Measurements from ENCODE around the gene DUT. TPM values are rescaled to one million over a fixed set of nuclear protein-coding genes. Genes with fewer than 3 reads are reported as not detected.

The DUT gene
- 244 and 252 TPM in 2 replicates for total RNA-seq

DNA sequence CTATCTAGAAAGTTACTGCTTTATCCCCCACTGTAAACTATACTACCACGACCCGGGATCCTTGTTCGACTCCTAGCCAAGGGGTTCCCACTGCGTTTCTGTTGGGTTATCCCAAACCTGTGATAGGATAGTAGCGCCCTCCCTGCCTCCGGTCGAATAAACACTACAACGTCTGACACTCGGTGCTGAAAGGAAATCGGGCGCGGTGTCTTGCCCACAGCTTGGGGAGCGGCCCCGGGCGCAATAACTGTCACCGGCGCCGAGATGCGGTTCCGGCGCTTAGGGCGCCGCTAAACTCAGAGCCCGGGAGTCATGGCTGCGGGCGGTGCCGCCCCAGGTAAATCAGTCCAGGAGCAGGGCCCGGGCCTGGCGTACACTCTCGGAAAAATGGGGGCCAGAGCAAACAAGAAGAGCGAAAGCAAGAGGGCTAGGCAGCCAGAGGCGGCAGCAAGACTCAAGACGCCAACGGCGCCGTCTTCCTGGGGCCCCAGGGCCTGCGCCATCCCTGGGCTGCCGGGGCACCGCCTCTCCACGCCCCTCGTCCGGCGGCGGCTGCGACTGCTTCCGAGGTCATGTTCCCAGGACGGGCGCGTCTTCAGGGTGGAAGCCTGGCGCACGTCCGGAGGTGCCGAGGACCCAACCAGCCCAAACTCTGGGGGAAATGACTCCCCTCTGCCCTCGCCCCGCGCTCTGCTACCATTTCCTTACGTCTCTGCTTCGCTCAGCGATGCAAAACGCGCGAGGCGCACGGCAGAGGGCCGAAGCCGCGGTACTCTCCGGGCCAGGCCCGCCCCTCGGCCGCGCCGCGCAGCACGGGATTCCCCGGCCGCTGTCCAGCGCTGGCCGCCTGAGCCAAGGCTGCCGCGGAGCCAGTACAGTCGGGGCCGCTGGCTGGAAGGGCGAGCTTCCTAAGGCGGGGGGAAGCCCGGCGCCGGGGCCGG lies at the start of gene DUT:
DUT (plus strand) TSS at position 575 of the 941 bp plus-strand sequence; CDS start at position 662, 87 bp downstream.
- no peaks in the 10 kb centered on the region for H3K27me3 Mint-ChIP-seq (ENCODE audit: insufficient read depth)
- peak; percentile 81 for DNase-seq (ENCODE audit: low spot score)
- no peaks in the 10 kb centered on the region for H3K9me3 Mint-ChIP-seq
- H3K36me3 Mint-ChIP-seq (ENCODE audit: low read depth) = peaks cover 30% of the 10 kb centered on the region
- intact Hi-C loops (cut with micrococcal nuclease) = loop anchor here (1.0 to 10.0 kb wide), 6 partner anchors 480 to 1290 kb away; partner anchors contain the start of genes CEP152, COPS2, DTWD1 and EID1
- peak within 1 kb of the TSS; percentile 99 for H3K27ac Mint-ChIP-seq
- peak within 1 kb of the TSS; percentile 100 for H3K4me3 Mint-ChIP-seq
- peaks cover 46% of the 10 kb centered on the region for H3K4me1 Mint-ChIP-seq (ENCODE audit: low read depth)

DNA sequence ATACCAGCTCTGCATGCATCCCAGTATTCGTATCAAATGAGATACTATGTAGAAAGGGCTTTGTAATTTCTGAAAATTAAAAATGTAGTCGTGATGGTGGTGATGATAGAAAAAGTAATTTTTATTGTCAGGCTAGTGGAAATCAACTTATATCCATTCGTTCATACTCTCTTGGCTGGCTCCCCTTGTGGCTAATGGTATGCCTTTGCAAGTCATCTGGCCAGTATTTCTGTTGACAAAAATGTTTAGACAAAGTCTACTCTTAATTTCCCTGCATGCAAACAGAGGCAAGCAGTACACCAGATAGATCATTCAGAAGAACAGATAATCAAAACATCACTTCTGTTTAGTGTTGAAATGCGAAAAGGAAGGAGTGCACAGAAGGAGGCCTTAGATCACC lies 49.6 kb upstream of the DUT start:
- Mint-ChIP-seq H3K9me3 (no peaks in the 10 kb centered on the region), H3K4me3 (no peak overlapping the region), H3K4me1 (ENCODE audit: low read depth) (peaks cover 7% of the 10 kb centered on the region), H3K27me3 (ENCODE audit: insufficient read depth) (peaks cover 6% of the 10 kb centered on the region), H3K27ac (no peak overlapping the region), H3K36me3 (ENCODE audit: low read depth) (no peaks in the 10 kb centered on the region)
- no peak for DNase-seq (ENCODE audit: low spot score)
- intact Hi-C loops (cut with micrococcal nuclease) = loop anchor here (10.0 kb wide), 1 partner anchor 567 kb away; the partner anchor contains the start of gene SEMA6D

DNA sequence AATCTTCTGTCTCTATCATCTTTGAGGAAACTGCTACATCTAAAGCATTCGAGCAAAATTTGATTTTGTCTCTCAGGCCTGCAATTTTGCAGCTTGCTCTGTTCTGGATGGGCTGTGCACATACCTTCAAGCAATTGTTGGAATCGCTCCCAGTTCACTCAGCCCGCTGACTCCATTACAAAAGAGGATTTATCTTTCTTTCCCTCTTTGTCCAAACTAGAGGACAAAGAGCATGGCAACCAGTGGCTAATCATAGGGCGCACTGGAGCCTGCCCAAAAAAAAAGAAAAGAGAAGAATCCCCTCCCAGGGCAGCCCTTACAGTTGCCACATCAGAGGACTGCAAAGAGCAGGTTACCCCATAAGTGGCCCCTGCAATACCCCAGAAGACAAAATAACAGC lies 49.0 kb upstream of the DUT start:
- H3K4me3 Mint-ChIP-seq = no peak overlapping the region
- H3K36me3 Mint-ChIP-seq (ENCODE audit: low read depth) = no peaks in the 10 kb centered on the region
- H3K27me3 Mint-ChIP-seq (ENCODE audit: insufficient read depth) = peaks cover 6% of the 10 kb centered on the region
- no peak overlapping the region for H3K27ac Mint-ChIP-seq
- intact Hi-C loops (cut with micrococcal nuclease) = loop anchor here (10.0 kb wide), 1 partner anchor 567 kb away; the partner anchor contains the start of gene SEMA6D
- H3K9me3 Mint-ChIP-seq = no peaks in the 10 kb centered on the region
- peaks cover 7% of the 10 kb centered on the region for H3K4me1 Mint-ChIP-seq (ENCODE audit: low read depth)
- no peak for DNase-seq (ENCODE audit: low spot score)

DNA sequence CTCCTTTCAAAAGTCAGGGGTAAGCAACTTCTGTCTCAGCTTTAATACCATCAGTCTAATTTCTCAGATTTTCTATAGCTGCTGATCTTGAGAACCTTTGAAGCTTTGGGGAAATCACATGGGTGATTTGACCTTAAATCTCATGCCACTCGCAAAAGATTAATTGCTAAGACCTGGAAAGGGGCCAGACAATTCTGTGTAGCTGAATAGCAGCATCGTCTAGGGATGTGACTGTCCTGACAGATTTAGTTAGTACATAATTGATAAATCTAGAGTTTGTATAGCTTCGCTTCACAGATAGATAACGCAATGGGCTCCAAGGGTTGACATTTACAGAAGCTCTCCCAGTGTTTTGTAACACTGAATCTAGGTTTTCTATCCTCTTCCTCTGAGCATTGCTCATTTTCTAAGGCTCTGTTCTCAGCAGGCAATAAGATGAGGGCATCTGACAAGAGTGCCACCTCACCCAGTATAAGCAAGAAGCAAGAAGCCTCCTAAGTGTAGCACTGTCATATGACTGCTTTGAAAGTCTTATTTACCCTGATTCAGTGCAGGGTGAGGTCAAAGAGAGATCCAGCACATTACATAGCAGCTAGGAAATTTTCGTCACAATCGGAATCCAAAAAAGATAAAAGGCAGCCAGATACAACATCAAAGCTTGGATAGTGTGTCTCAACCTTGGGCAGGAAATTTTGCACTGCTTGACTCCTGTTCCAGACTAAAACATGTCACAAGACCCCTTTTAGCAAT lies 47.7 kb upstream of the DUT start:
- Mint-ChIP-seq H3K27me3 (ENCODE audit: insufficient read depth) (peaks cover 6% of the 10 kb centered on the region), H3K9me3 (no peaks in the 10 kb centered on the region), H3K36me3 (ENCODE audit: low read depth) (no peaks in the 10 kb centered on the region), H3K4me1 (ENCODE audit: low read depth) (peaks cover 7% of the 10 kb centered on the region), H3K27ac (no peak overlapping the region), H3K4me3 (no peak overlapping the region)
- DNase-seq (ENCODE audit: low spot score) = no peak
- intact Hi-C loops (cut with micrococcal nuclease) = loop anchor here (2.0 to 10.0 kb wide), 2 partner anchors 295 to 569 kb away; partner anchors contain the start of gene SEMA6D

DNA sequence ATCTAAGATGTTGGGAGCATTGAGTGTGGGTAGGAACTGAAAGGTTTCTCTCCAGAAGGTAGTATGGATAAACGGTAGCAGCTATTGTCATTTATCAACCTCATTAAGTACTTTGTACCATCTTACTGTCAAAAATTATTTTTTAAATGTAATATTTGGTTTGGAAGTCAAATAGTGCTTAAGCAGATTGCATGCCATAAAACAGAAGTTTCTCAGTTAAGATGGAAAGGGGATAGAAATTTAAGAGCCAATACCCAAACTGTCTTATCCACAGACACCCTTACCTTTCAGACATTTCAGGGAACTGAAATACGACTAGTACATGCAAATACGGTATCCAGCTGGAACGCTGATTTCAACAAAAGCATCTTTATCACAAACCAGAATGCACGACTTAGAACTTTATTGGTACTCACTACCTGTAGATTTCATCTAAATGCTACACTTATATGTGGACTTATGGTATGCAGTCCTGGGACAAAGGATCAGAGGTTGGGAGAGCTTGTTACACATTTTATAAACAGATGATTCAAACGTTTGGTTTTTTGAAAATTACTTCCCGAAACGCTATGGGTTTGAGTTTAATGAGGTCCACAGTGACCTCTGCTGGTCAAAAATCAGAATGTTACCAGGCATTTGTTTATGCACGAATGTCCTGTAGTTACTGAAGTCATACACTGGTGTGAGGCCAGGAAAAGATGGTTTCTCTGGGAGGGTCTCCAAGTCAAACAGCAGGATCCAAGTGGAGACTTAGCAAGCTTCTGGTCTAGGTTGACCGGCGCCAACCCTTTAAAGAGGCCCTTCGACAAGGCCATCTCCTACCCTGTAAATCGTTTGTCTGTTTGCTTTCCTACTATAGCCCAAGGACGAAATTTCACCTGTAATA lies 45.7 kb upstream of the DUT start:
- intact Hi-C loops (cut with micrococcal nuclease) = loop anchor here (2.0 to 10.0 kb wide), 3 partner anchors 173 to 571 kb away; partner anchors contain the start of gene SEMA6D
- H3K4me1 Mint-ChIP-seq (ENCODE audit: low read depth) = peaks cover 7% of the 10 kb centered on the region

DNA sequence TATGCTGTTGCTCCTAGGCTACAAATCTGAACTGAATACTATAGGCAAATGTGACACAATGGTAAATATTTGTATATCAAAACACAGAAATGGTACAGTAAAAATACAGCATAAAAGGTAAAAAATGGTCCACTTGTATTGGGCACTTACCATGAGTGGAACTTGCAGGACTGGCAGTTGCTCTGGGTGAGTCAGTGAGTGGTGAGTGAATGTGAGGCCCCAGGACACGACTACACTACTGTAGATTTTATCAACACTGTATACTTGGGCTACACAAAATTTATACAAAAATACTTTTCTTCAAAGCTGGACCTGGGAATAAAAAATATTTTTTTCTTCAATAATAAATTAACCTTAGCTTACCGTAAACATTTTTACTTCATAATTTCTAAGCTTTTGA lies 41.6 kb upstream of the DUT start:
- Mint-ChIP-seq H3K4me3 (no peak overlapping the region), H3K27ac (no peak overlapping the region), H3K27me3 (ENCODE audit: insufficient read depth) (peaks cover 4% of the 10 kb centered on the region), H3K36me3 (ENCODE audit: low read depth) (no peaks in the 10 kb centered on the region), H3K4me1 (ENCODE audit: low read depth) (peaks cover 11% of the 10 kb centered on the region), H3K9me3 (no peaks in the 10 kb centered on the region)
- intact Hi-C loops (cut with micrococcal nuclease) = loop anchor here (5.0 to 10.0 kb wide), 2 partner anchors 177 to 575 kb away; partner anchors contain the start of gene SEMA6D
- DNase-seq (ENCODE audit: low spot score) = no peak

More for the DNA sequence above, 45.7 kb upstream of the DUT start:
- Mint-ChIP-seq H3K27me3 (ENCODE audit: insufficient read depth) (peaks cover 6% of the 10 kb centered on the region), H3K4me3 (no peak overlapping the region), H3K27ac (no peak overlapping the region), H3K36me3 (ENCODE audit: low read depth) (no peaks in the 10 kb centered on the region), H3K9me3 (no peaks in the 10 kb centered on the region)
- peak; percentile 19 for DNase-seq (ENCODE audit: low spot score)

DNA sequence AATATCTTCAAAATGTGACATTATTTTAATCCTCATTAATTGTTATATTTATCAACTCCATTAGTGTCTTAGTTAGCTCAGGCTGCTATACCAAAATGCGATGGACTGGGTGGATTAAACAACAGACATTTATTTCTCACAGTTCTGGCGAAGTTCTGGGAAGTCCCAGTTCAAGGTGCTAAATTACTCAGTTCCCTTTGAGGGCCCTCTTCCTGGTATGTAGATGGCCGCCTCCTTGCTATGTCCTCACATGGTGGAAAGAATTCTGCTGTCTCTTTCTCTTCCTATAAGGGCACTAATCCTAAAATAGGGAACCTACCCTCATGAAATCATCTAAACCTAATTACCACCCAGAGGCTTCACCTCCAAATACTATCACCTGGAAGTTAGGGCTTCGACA lies 38.8 kb upstream of the DUT start:
- peaks cover 7% of the 10 kb centered on the region for H3K27me3 Mint-ChIP-seq (ENCODE audit: insufficient read depth)
- no peak overlapping the region for H3K4me3 Mint-ChIP-seq
- no peak for DNase-seq (ENCODE audit: low spot score)
- no peaks in the 10 kb centered on the region for H3K36me3 Mint-ChIP-seq (ENCODE audit: low read depth)
- H3K4me1 Mint-ChIP-seq (ENCODE audit: low read depth) = peaks cover 4% of the 10 kb centered on the region
- no peak overlapping the region for H3K27ac Mint-ChIP-seq
- no peaks in the 10 kb centered on the region for H3K9me3 Mint-ChIP-seq
- intact Hi-C loops (cut with micrococcal nuclease) = no loop called here

DNA sequence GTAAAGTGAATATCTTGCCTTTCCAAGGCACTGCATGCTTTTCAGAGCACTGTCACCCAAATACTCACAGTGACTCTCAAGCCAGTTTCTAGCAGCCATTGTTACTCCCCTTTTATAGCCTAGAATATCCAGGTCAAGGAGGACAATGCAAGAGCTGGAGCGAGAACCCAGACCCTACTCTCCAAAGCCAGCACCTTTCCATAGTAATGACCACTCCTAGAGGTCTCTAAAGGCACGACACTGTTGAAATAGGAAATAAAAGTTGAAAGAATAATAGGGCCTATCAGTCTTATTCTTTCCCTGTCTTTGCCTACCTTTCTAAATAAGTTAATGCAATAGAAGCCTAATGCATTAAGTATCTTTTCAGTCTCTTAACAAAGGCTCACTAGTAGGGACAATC lies 33.6 kb upstream of the DUT start:
- Mint-ChIP-seq H3K27me3 (ENCODE audit: insufficient read depth) (peaks cover 7% of the 10 kb centered on the region), H3K4me3 (no peak overlapping the region), H3K36me3 (ENCODE audit: low read depth) (no peaks in the 10 kb centered on the region), H3K27ac (no peak overlapping the region), H3K9me3 (no peaks in the 10 kb centered on the region), H3K4me1 (ENCODE audit: low read depth) (no peaks in the 10 kb centered on the region)
- intact Hi-C loops (cut with micrococcal nuclease) = no loop called here
- DNase-seq (ENCODE audit: low spot score) = no peak

DNA sequence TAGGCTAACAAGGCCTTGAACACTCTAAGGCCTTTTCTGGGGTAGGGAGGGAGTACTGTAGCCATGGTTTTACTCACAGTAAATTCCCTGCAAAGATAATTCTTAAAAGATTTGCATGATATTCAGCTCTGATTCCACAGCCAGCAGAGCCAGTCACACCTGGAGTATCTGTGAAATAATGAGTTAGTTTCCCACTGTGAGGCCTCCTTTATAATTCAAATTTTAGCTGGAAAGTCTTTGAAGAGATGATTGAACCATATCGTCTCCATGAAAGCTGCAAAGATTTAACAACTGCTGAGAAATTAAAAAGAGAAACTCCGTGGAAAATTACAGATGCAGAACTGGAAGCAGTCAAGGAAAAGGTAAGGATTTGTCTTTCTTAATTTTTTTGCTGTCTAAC lies 32.3 kb upstream of the DUT start:
- Mint-ChIP-seq H3K27ac (no peak overlapping the region), H3K27me3 (ENCODE audit: insufficient read depth) (peaks cover 7% of the 10 kb centered on the region), H3K36me3 (ENCODE audit: low read depth) (no peaks in the 10 kb centered on the region), H3K9me3 (no peaks in the 10 kb centered on the region), H3K4me1 (ENCODE audit: low read depth) (no peaks in the 10 kb centered on the region), H3K4me3 (no peak overlapping the region)
- DNase-seq (ENCODE audit: low spot score) = no peak
- intact Hi-C loops (cut with micrococcal nuclease) = no loop called here

DNA sequence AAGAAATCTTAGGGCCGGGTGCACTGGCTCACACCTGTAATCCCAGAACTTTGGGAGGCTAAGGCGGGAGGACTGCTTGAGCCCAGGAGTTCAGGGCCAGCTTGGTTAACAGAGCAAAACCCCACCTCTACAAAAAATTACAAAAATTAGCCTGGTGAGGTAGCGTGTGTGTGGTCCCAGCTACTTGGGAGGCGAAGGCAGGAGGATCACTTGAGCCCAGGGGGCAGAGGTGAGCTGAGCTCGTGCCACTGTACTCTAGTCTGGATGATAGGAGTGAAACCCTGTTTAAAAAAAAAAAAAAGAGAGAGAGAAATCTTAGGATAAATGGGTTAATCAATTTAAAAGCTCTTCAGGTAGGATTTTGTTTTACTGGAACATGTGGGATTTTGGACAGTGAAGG lies 31.2 kb upstream of the DUT start:
- intact Hi-C loops (cut with micrococcal nuclease) = no loop called here
- Mint-ChIP-seq H3K9me3 (no peaks in the 10 kb centered on the region), H3K27me3 (ENCODE audit: insufficient read depth) (peaks cover 9% of the 10 kb centered on the region), H3K36me3 (ENCODE audit: low read depth) (no peaks in the 10 kb centered on the region), H3K4me1 (ENCODE audit: low read depth) (no peaks in the 10 kb centered on the region), H3K27ac (no peak overlapping the region), H3K4me3 (no peak overlapping the region)
- DNase-seq (ENCODE audit: low spot score) = no peak

DNA sequence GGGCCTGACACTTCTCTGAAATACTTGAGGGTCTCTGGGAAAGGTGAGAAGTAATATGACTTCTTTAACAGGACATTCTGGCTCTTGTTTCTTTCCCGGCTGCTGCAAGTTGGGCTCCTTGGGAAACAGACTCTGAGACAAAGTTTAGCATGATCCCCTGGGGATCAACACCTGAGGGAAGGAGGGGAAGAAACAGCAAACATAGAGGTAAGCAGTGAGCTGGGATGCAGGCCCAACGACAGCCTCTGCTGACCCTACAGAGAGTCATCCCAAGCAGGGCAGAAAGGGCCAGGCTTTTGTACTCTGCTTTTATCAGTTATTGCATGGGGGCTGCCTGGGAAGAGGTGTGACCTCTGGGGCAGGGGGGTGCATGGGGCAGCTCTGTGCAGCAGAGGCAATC lies 26.8 kb upstream of the DUT start:
- intact Hi-C loops (cut with micrococcal nuclease) = no loop called here
- no peak overlapping the region for H3K4me3 Mint-ChIP-seq
- no peaks in the 10 kb centered on the region for H3K4me1 Mint-ChIP-seq (ENCODE audit: low read depth)
- H3K36me3 Mint-ChIP-seq (ENCODE audit: low read depth) = no peaks in the 10 kb centered on the region
- no peak for DNase-seq (ENCODE audit: low spot score)
- H3K27ac Mint-ChIP-seq = no peak overlapping the region
- H3K27me3 Mint-ChIP-seq (ENCODE audit: insufficient read depth) = peaks cover 8% of the 10 kb centered on the region
- no peaks in the 10 kb centered on the region for H3K9me3 Mint-ChIP-seq

DNA sequence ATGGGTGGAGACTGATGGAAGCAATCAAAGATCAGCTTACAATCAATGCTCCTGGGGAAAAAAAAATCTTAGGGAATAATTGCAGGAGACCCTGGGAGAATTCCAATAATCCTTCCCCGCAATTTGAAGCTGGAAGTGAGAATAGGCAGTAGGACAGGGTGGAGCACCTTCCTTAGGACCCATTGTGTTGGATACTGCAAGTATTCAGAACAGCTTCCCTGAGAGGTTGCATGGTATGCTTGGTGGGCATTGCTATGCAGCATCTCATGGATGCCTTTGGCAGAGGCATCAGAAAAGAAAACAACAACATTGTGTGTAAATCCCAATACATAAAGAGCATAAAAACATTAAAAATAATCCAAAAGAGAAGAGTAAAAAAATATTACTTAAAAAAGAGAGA lies 24.6 kb upstream of the DUT start:
- Mint-ChIP-seq H3K27me3 (ENCODE audit: insufficient read depth) (peaks cover 12% of the 10 kb centered on the region), H3K27ac (no peak overlapping the region), H3K4me3 (no peak overlapping the region), H3K36me3 (ENCODE audit: low read depth) (no peaks in the 10 kb centered on the region), H3K9me3 (no peaks in the 10 kb centered on the region), H3K4me1 (ENCODE audit: low read depth) (no peaks in the 10 kb centered on the region)
- intact Hi-C loops (cut with micrococcal nuclease) = no loop called here
- no peak for DNase-seq (ENCODE audit: low spot score)
